Measurements from ENCODE around the gene RTN4RL1. TPM values are rescaled to one million over a fixed set of nuclear protein-coding genes. Genes with fewer than 3 reads are reported as not detected.

The RTN4RL1 gene
- total RNA-seq, 1 experiment from 2014 or later: 0.80 TPM

DNA sequence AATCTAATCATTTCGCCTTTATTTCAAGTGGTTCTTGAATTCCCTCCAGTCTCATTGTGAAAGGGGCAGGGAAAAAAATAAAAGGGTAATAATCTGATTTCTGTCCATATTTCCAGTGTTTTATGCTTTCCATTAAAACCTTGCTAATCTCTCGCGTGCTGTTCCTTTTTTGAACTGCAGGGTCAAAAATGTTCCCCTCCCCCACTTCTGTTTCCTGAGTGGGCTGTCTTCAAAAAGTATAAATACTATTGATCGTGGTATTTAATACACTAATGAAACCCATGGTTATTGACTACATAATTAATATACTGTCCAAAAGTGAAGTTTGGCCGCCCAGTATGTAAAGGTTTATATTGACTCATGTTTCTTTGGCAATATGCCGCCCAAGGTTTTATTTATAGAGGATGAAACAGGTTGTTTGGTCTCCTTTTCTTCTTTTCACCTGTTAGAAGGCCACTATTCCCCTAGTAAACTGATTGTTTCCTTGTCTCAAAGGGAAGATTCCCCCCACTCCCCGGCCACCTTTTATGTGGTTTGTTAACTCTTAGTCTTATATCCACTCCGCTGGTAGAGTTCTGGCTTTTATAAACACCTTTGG is 125.6 kb downstream of the RTN4RL1 start:
- BruUV-seq (replicated peaks): no TSS peak
- in situ Hi-C loops (cut with HindIII; ENCODE audit: low pct_unique_long_range_greater_than_20kb, low sequenced_read_pairs) (no loop called here), intact Hi-C loops (cut with micrococcal nuclease; ENCODE audit: unreplicated experiment) (no loop called here)
- ATAC-seq (no peak), DNase-seq (ENCODE audit: low read depth, low spot score) (no peak)
- Histone ChIP-seq H3K27ac (ENCODE audit: low read length) (no peak overlapping the region), H3K4me1 (ENCODE audit: control insufficient read depth, insufficient read depth, low read length) (no peaks in the 10 kb centered on the region), H3K36me3 (ENCODE audit: control insufficient read depth, insufficient read depth, low read length) (peaks cover 10% of the 10 kb centered on the region), H3K4me3 (ENCODE audit: low read depth in 2 of 2, low read length in 2 of 2) (no peak overlapping the region), H3K9me3 (ENCODE audit: control insufficient read depth, insufficient read depth, low read depth, low read length) (no peaks in the 10 kb centered on the region), H3K27me3 (ENCODE audit: control insufficient read depth, insufficient read depth, low read length) (no peaks in the 10 kb centered on the region)
- TF ChIP-seq TCF7L2 (IDR thresholded peaks at IDR 0.05; ENCODE audit: low read depth, low read length) (no peak), POLR2AphosphoS5 (IDR thresholded peaks at IDR 0.05; ENCODE audit: low read depth, low read length) (no peak), SIN3A (IDR thresholded peaks at IDR 0.05; ENCODE audit: borderline replicate concordance, insufficient read depth, low read depth, low read length) (no peak)
- TF ChIP-seq, protein P1, sequence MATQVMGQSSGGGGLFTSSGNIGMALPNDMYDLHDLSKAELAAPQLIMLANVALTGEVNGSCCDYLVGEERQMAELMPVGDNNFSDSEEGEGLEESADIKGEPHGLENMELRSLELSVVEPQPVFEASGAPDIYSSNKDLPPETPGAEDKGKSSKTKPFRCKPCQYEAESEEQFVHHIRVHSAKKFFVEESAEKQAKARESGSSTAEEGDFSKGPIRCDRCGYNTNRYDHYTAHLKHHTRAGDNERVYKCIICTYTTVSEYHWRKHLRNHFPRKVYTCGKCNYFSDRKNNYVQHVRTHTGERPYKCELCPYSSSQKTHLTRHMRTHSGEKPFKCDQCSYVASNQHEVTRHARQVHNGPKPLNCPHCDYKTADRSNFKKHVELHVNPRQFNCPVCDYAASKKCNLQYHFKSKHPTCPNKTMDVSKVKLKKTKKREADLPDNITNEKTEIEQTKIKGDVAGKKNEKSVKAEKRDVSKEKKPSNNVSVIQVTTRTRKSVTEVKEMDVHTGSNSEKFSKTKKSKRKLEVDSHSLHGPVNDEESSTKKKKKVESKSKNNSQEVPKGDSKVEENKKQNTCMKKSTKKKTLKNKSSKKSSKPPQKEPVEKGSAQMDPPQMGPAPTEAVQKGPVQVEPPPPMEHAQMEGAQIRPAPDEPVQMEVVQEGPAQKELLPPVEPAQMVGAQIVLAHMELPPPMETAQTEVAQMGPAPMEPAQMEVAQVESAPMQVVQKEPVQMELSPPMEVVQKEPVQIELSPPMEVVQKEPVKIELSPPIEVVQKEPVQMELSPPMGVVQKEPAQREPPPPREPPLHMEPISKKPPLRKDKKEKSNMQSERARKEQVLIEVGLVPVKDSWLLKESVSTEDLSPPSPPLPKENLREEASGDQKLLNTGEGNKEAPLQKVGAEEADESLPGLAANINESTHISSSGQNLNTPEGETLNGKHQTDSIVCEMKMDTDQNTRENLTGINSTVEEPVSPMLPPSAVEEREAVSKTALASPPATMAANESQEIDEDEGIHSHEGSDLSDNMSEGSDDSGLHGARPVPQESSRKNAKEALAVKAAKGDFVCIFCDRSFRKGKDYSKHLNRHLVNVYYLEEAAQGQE (IDR thresholded peaks at IDR 0.05; ENCODE audit: insufficient read depth in 1 of 2, low read depth in 2 of 2, low read length in 1 of 2): no peak
- TF ChIP-seq, protein P2, sequence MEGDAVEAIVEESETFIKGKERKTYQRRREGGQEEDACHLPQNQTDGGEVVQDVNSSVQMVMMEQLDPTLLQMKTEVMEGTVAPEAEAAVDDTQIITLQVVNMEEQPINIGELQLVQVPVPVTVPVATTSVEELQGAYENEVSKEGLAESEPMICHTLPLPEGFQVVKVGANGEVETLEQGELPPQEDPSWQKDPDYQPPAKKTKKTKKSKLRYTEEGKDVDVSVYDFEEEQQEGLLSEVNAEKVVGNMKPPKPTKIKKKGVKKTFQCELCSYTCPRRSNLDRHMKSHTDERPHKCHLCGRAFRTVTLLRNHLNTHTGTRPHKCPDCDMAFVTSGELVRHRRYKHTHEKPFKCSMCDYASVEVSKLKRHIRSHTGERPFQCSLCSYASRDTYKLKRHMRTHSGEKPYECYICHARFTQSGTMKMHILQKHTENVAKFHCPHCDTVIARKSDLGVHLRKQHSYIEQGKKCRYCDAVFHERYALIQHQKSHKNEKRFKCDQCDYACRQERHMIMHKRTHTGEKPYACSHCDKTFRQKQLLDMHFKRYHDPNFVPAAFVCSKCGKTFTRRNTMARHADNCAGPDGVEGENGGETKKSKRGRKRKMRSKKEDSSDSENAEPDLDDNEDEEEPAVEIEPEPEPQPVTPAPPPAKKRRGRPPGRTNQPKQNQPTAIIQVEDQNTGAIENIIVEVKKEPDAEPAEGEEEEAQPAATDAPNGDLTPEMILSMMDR (IDR thresholded peaks at IDR 0.05): no peak
- CTCF ChIA-PET: no interaction called here
- POLR2A ChIA-PET: no interaction called here

DNA sequence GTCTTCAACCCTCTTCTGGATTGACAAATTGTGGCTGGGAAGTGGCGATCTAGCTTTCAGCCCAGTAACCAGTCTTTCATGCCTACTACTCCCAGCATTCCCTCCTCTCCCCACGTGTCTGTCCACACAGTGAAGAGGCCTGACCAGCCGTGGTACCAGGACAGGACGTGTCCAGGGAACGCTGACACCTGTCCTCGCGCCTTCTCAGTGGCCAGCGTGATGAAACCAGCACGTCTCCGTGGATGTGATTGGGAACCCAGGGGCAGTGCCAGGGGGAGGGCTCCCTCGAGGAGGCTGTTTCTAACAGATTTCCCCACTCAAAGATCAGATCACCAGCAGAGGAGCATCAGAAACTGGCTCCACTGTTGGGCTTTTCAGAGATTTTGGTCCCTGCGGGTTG is 126.3 kb downstream of the RTN4RL1 start:
- Histone ChIP-seq H3K36me3 (ENCODE audit: control insufficient read depth, insufficient read depth, low read length) (peaks cover 11% of the 10 kb centered on the region), H3K4me3 (ENCODE audit: low read depth in 2 of 2, low read length in 2 of 2) (no peak overlapping the region), H3K27me3 (ENCODE audit: control insufficient read depth, insufficient read depth, low read length) (no peaks in the 10 kb centered on the region), H3K27ac (ENCODE audit: low read length) (no peak overlapping the region), H3K9me3 (ENCODE audit: control insufficient read depth, insufficient read depth, low read depth, low read length) (no peaks in the 10 kb centered on the region), H3K4me1 (ENCODE audit: control insufficient read depth, insufficient read depth, low read length) (no peaks in the 10 kb centered on the region)
- in situ Hi-C loops (cut with HindIII; ENCODE audit: low pct_unique_long_range_greater_than_20kb, low sequenced_read_pairs) (no loop called here), intact Hi-C loops (cut with micrococcal nuclease; ENCODE audit: unreplicated experiment) (no loop called here)
- CTCF ChIA-PET: no interaction called here
- no TSS peak for BruUV-seq (replicated peaks)
- DNase-seq (ENCODE audit: low read depth, low spot score): no peak
- TF ChIP-seq, protein P2 (IDR thresholded peaks at IDR 0.05): no peak
- TF ChIP-seq TCF7L2 (IDR thresholded peaks at IDR 0.05; ENCODE audit: low read depth, low read length): no peak
- TF ChIP-seq, protein P1 (IDR thresholded peaks at IDR 0.05; ENCODE audit: insufficient read depth in 1 of 2, low read depth in 2 of 2, low read length in 1 of 2): no peak
- no peak for TF ChIP-seq POLR2AphosphoS5 (IDR thresholded peaks at IDR 0.05; ENCODE audit: low read depth, low read length)
- no peak for TF ChIP-seq SIN3A (IDR thresholded peaks at IDR 0.05; ENCODE audit: borderline replicate concordance, insufficient read depth, low read depth, low read length)
- POLR2A ChIA-PET: no interaction called here
- ATAC-seq: no peak

All from Panc1 (cell line).